ENCODE data around the gene PET117.
"Not testable (repeated sequence)": the region's sequence is repeated elsewhere in the genome, so short reads cannot be mapped to it uniquely, and the experiment has no call there.

The PET117 gene, protein sequence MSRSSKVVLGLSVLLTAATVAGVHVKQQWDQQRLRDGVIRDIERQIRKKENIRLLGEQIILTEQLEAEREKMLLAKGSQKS

DNA sequence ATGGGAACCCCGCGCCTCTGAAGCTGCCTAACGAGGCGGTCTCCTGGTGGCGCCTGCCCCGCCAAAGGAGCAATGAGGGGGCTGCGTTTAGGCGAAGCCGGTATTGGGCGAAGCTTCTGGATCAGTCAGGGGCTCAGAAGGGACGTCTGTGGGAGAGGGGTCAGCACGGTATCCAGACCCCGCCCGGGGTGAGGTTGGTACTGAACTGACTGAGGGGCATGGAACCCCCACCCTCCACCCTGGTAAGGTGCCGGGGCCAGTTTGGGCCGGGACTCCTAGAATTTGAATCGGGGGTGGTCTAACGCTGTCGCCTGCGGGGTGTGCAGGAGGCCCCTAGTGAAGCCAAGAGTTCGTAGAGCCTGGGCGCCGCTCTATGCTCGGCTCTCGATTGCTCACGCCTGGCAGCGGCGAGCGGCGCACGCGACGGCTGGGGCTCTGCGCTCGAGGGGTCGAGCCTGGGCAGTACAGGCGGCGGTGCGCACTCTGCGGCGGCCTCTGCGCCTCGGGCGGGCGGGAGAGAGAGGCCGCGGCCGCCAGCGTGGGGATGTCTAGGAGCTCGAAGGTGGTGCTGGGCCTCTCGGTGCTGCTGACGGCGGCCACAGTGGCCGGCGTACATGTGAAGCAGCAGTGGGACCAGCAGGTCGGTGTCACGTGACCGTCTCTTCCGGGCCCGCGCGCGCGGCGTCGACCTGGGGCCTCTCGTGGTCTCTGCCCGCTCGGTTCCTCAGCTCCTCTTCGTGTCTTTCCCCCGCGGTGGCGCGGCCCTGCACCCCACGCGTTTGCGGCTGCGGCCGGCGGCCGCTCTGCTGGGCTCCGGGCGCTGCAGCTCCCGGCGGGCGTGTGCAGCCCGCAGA is at the start of gene PET117, which contains the start of gene KAT14:
PET117 (plus strand) TSS at position 452 of the 854 bp plus-strand sequence; CDS start at position 545, 93 bp downstream.
KAT14 (plus strand) TSS at position 452 of the 854 bp plus-strand sequence. CDS start 4,798 bp downstream, outside the sequence.
- DNase-seq (ENCODE audit: low spot score) = peak; percentile 78

- DNase-seq (ENCODE audit: low spot score) = not testable (repeated sequence)
Measured at GRCh38 chr20:18088298-18088697, 49.4 kb upstream of the PET117 start.

- not testable (repeated sequence) for DNase-seq (ENCODE audit: low spot score)
Measured at GRCh38 chr20:18088841-18089240, 48.8 kb upstream of the PET117 start.

DNA sequence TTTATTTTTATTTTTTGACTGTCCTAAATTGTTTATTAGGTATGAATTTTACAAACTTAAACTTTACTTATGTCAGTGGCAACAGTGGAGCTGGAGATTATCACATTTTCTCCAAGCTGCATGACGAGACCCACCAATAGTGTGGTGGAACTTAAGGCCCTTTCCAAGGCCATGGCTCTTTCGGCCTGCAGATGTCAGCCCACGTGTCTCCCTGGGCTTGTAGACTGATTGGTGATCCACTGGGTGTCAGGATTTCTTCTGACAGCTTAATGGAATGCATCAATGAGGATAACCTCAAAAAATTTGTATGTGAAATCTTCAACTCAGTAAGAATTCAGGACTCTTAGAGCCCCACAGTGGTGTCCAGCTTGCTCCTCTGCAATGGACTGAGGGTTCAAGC is 47.6 kb upstream of the PET117 start:
- no peak for DNase-seq (ENCODE audit: low spot score)

- no peak for DNase-seq (ENCODE audit: low spot score)
Measured at GRCh38 chr20:18090477-18090876, 47.2 kb upstream of the PET117 start.

DNA sequence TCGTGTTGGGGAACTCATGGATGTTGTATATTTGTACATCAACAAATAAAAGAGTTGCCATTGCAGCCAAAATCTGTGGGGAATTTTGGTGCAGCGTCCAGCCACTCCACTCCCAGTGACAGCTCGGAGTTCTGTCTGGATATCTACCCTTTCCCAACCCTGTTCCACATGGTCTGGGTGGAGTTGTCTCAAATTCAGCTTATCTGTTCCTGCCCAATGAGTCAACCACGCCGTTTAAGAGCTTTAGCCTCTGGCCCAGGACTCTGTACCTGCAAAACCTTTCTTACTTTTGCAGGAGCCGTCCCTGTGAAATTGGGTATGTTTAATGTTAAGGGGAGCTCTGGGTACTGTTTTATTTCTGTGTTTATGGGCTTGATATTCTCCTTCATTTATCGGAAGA is 46.0 kb upstream of the PET117 start:
- no peak for DNase-seq (ENCODE audit: low spot score)

GRCh38 chr20:18092890-18093289 is 44.8 kb upstream of the PET117 start:
- DNase-seq (ENCODE audit: low spot score) = no peak

DNA sequence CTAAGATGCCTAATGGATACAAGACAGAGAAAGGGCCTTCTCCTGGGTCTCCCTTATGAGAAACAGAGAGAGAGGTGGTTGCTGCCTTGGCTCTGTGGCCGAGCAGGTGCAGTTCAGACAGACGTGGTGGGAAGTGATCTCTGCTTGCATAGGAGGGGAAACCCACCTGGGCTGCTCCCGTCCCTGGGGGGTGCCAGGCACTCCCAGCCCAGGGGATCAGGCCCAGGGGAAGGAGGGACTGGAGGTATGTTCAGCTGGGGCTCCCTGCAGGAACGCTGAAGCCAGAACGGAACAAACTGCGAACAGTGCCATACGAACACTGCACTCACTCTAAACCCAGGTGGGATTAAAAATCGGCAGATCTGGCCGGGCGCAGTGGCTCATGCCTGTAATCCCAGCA is 44.3 kb upstream of the PET117 start:
- DNase-seq (ENCODE audit: low spot score) = no peak

- DNase-seq (ENCODE audit: low spot score) = no peak
Measured at GRCh38 chr20:18094191-18094590, 43.5 kb upstream of the PET117 start.

DNA sequence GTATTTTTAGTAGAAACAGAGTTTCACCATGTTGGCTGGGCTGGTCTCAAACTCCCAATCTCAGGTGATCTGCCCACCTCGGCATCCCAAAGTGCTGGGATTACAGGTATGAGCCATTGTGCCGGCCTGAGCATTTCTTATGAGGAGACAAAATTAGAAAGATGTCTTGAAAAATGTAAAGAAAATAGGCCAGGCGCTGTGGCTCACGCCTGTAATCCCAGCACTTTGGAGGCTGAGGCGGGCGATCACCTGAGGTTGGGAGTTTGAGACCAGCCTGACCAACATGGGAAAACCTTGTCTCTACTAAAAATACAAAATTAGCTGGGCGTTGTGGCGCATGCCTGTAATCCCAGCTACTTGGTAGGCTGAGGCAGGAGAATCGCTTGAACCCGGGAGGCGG is 37.1 kb upstream of the PET117 start:
- not testable (repeated sequence) for DNase-seq (ENCODE audit: low spot score)

- DNase-seq (ENCODE audit: low spot score) = no peak
Measured at GRCh38 chr20:18101125-18101810, 36.4 kb upstream of the PET117 start.

DNA sequence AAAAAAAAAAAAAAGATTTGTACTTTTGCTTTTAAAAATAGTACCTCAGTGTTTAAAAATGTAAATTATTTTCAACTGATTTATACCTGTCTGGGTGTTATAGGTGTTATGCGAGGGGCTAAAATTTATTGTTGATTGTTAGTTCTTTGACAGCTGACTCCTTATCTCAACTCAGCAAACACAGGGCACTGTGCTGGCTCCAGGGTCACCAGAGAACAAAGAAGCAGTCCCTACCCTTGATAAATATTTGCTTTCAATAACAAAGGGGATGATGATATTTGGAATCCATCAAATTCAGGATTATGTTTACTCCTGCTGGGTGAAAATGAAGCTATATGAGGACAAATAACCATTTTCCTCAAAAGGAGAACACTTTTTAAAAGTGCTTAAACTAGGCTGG is 34.2 kb upstream of the PET117 start:
- no peak for DNase-seq (ENCODE audit: low spot score)

GRCh38 chr20:18108326-18108725 is 29.3 kb upstream of the PET117 start:
- no peak for DNase-seq (ENCODE audit: low spot score)

GRCh38 chr20:18128574-18128973 is 9.1 kb upstream of the PET117 start:
- DNase-seq (ENCODE audit: low spot score) = not testable (repeated sequence)

DNA sequence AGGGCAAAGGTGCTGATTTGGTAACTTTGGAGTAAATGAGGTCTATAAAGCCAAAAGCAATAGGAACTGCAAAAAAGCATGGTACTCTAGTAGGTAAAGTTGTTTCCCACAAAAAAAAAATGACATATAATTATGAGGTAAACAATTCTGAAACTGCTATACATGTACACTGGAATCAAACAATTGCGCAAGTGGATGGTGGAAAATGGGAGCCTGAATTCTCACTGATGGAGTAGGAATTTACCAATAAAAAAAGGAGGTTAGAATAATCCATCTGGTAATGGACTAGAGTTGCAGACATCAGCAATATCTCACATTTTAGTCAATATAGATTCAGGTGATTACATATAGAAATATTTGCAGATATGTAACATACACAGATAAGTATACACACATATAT is 5.0 kb upstream of the PET117 start:
- DNase-seq (ENCODE audit: low spot score) = no peak

GRCh38 chr20:18133962-18134361 is 3.7 kb upstream of the PET117 start:
- no peak for DNase-seq (ENCODE audit: low spot score)

GRCh38 chr20:18138266-18138582 is 561 bp downstream of the PET117 start:
- DNase-seq (ENCODE audit: low spot score) = no peak

- DNase-seq (ENCODE audit: low spot score) = no peak
Measured at GRCh38 chr20:18138639-18139583, 1.2 kb downstream of the PET117 start.

DNA sequence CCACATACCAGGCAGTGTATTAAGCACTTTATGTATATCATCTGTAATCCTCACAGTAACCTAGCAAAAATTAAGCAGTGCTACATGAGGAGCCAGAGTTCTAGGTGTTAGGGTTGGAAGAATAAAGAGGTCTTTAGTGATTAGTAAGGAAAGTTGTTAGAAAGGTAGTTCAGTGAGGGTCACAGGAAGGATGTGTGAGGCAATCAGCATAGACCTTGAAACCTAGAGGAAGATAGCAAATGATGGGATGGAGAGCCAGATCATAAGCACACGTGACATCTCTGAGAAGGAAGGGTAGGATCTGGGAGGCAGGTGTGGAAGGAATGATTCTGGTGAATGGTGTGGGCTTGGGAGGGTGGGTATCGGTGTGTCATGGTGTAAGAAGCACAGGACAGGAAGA is 2.2 kb downstream of the PET117 start:
- DNase-seq (ENCODE audit: low spot score) = no peak

GRCh38 chr20:18144541-18145099 is 7.0 kb downstream of the PET117 start:
- no peak for DNase-seq (ENCODE audit: low spot score)

DNA sequence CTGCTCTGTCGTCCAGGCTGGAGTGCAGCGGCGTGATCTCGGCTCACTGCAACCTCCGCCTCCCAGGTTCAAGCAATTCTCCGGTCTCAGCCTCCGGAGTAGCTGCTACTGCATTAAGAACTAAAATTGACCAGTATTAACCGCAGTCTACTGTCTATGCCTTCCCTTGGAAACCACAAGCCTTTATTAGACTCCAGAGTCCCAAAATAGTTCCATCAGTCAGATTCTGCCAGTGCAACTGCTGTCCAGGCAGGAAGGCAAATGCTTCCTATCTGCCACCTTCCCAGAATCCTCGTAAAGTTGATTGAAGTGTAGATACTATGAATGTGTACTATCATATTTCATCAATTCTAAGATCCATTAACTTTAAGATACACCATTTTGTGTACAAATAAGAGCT is 16.7 kb downstream of the PET117 start:
- no peak for DNase-seq (ENCODE audit: low spot score)

DNA sequence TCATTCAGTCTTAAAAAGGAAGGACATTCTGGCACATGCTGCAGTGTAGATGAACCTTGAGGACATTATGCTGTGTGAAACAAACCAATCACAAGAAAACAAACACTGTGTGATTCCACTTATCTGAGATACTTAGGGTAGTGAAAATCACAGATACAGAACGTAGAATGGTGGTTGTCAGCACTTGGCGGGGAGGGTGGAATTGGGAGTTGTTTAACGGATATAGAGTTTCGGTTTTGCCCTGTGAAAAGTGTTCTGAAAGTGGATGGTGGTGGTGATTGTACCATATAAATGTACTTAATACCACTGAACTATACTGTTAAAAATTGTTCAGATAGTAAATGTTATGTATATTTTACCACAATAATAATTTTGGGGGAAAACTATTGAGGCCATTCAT is 18.4 kb downstream of the PET117 start:
- DNase-seq (ENCODE audit: low spot score) = no peak

Data from hepatic stellate cell (primary cell).